Endodermal cell (in vitro differentiated cells): Measurements from ENCODE around the gene GPER1. TPM values are rescaled to one million over a fixed set of nuclear protein-coding genes. Genes with fewer than 3 reads are reported as not detected.

Experiments used
- DNase-seq: peaks from one replicate; pipeline ENCODE4 v3.0.0-alpha.2; 2017
- H3K27ac ChIP-seq: 2 replicates; pipeline ENCODE4 v1.5.1; 2013; ENCODE audit warnings: mild to moderate bottlenecking, low read depth, low read length, moderate library complexity
- H3K27me3 ChIP-seq: 2 replicates; pipeline ENCODE4 v1.6.1; 2013; ENCODE audit warnings: mild to moderate bottlenecking, low read length, moderate library complexity; ENCODE audit not compliant: insufficient read depth, control insufficient read depth, poor library complexity, severe bottlenecking
- H3K36me3 ChIP-seq: 2 replicates; pipeline ENCODE4 v1.7.0; 2013; ENCODE audit warnings: mild to moderate bottlenecking, low read length, moderate library complexity; ENCODE audit not compliant: control insufficient read depth, insufficient read depth
- H3K4me1 ChIP-seq: one replicate; pipeline ENCODE4 v1.7.0; 2013; ENCODE audit warnings: low read length; ENCODE audit not compliant: control insufficient read depth, insufficient read depth
- H3K4me3 ChIP-seq: 2 replicates; pipeline ENCODE4 v1.5.1; 2013; ENCODE audit warnings: mild to moderate bottlenecking, low read length, moderate library complexity
- H3K9ac ChIP-seq: 2 replicates; pipeline ENCODE4 v1.6.1; 2013; ENCODE audit warnings: mild to moderate bottlenecking, low read length, moderate library complexity; ENCODE audit not compliant: poor library complexity, severe bottlenecking; ENCODE audit errors: extremely low read depth
- H3K9me3 ChIP-seq: 2 replicates; pipeline ENCODE4 v1.6.1; 2013; ENCODE audit warnings: mild to moderate bottlenecking, low read length, moderate library complexity; ENCODE audit not compliant: control insufficient read depth
- H3K27ac Mint-ChIP-seq: 2 replicates; pipeline ENCODE4 v1.8.0; 2020; ENCODE audit warnings: mixed read lengths
- H3K27me3 Mint-ChIP-seq: 2 replicates; pipeline ENCODE4 v1.8.0; 2021; ENCODE audit warnings: mild to moderate bottlenecking, mixed read lengths; ENCODE audit not compliant: insufficient read depth
- H3K36me3 Mint-ChIP-seq: 2 replicates; pipeline ENCODE4 v1.8.0; 2020; ENCODE audit warnings: low read depth, mixed read lengths
- H3K4me1 Mint-ChIP-seq: 2 replicates; pipeline ENCODE4 v1.8.0; 2020; ENCODE audit warnings: mixed read lengths
- H3K4me3 Mint-ChIP-seq: 2 replicates; pipeline ENCODE4 v1.8.0; 2020; ENCODE audit warnings: mild to moderate bottlenecking, moderate library complexity, mixed read lengths
- H3K9me3 Mint-ChIP-seq: 2 replicates; pipeline ENCODE4 v1.8.0; 2020; ENCODE audit warnings: mild to moderate bottlenecking, mixed read lengths
- CTCF ChIP-seq: fragments of 200-600 bp; sonication (generic); conservative IDR thresholded peaks from 2 replicates; pipeline ENCODE4 v1.5.0; 2021; ENCODE audit warnings: antibody characterized with exemption, mild to moderate bottlenecking
- WGBS, 2 experiments: methylation state at CpG; one replicate each; pipeline versions ENCODE4 v1.1.5 to v1.1.7; 2013; ENCODE audit warnings: missing lambda C conversion rate in 2 of 2, mixed read lengths in 1 of 2; ENCODE audit not compliant: insufficient coverage in 1 of 2, insufficient read length in 1 of 2; 5-methylcytosine and 5-hydroxymethylcytosine counted together
- total RNA-seq, 2 donors: library from RNA; stranded (reverse); fragmentation: NEBNext Ultra II Directional in 1 of 2; extraction: Animal tissue kit (Norgen Biotek cat#: 25700) in 1 of 2; gene quantifications; 2 replicates in 1 of 2; 3 replicates in 1 of 2; pipeline ENCODE4 v1.2.1, GENCODE V29; 2021

Gene GPER1
- total RNA-seq, 2 donors from 2014 or later, result 0.35 to 0.51 TPM

GRCh38 chr7:1106793-1107421 is 19.0 kb downstream of the GPER1 start:
- Histone ChIP-seq H3K4me1 (no peaks in the 10 kb centered on the region), H3K4me3 (no peak overlapping the region), H3K9me3 (no peaks in the 10 kb centered on the region), H3K9ac (no peak overlapping the region), H3K36me3 (peaks cover 5% of the 10 kb centered on the region), H3K27ac (no peak overlapping the region), H3K27me3 (no peaks in the 10 kb centered on the region)
- Mint-ChIP-seq H3K9me3 (no peaks in the 10 kb centered on the region), H3K4me3 (no peak overlapping the region), H3K4me1 (no peaks in the 10 kb centered on the region), H3K27me3 (no peaks in the 10 kb centered on the region), H3K27ac (no peak overlapping the region), H3K36me3 (no peaks in the 10 kb centered on the region)
- 92 to 94% methylated on average over 16 to 20 of the region's 20 CpGs for WGBS, 2 experiments
- TF ChIP-seq CTCF, result no peak
- DNase-seq, result no peak

GRCh38 chr7:1108264-1108920 is 20.5 kb downstream of the GPER1 start:
- no peaks in the 10 kb centered on the region for H3K27me3 ChIP-seq
- Mint-ChIP-seq H3K4me1 (no peaks in the 10 kb centered on the region), H3K27me3 (no peaks in the 10 kb centered on the region), H3K4me3 (no peak overlapping the region), H3K9me3 (no peaks in the 10 kb centered on the region), H3K27ac (no peak overlapping the region), H3K36me3 (no peaks in the 10 kb centered on the region)
- no peak for TF ChIP-seq CTCF
- WGBS, 2 experiments, result 95% methylated on average over 19 to 30 of the region's 30 CpGs
- no peaks in the 10 kb centered on the region for H3K9me3 ChIP-seq
- DNase-seq, result no peak
- no peak overlapping the region for H3K27ac ChIP-seq
- no peaks in the 10 kb centered on the region for H3K4me1 ChIP-seq
- no peak overlapping the region for H3K9ac ChIP-seq
- no peak overlapping the region for H3K4me3 ChIP-seq
- H3K36me3 ChIP-seq, result peaks cover 11% of the 10 kb centered on the region

GRCh38 chr7:1109581-1110310 is 21.8 kb downstream of the GPER1 start:
- no peak overlapping the region for H3K4me3 Mint-ChIP-seq
- peaks cover 13% of the 10 kb centered on the region for H3K36me3 ChIP-seq
- no peak overlapping the region for H3K4me3 ChIP-seq
- no peaks in the 10 kb centered on the region for H3K9me3 ChIP-seq
- no peaks in the 10 kb centered on the region for H3K4me1 ChIP-seq
- no peaks in the 10 kb centered on the region for H3K27me3 ChIP-seq
- no peaks in the 10 kb centered on the region for H3K9me3 Mint-ChIP-seq
- no peak overlapping the region for H3K27ac Mint-ChIP-seq
- H3K4me1 Mint-ChIP-seq, result no peaks in the 10 kb centered on the region
- H3K9ac ChIP-seq, result no peak overlapping the region
- no peaks in the 10 kb centered on the region for H3K36me3 Mint-ChIP-seq
- no peak overlapping the region for H3K27ac ChIP-seq
- H3K27me3 Mint-ChIP-seq, result no peaks in the 10 kb centered on the region
- 96 to 97% methylated on average over 24 to 53 of the region's 55 CpGs for WGBS, 2 experiments
- DNase-seq, result no peak
- no peak for TF ChIP-seq CTCF
